HepG2 (cell line): ENCODE results near the gene SNAP47. TPM values are rescaled to one million over a fixed set of nuclear protein-coding genes. Genes with fewer than 3 reads are reported as not detected.

Experiments used
- CBX1 ChIP-seq: IDR thresholded peaks from one replicate; pipeline ENCODE4 v1.6.1; 2016; ENCODE audit warnings: antibody characterized with exemption, low read depth
- DMAP1 ChIP-seq: IDR thresholded peaks from 2 replicates; pipeline ENCODE4 v1.6.1; 2016
- FOXA1 ChIP-seq, 2 experiments: fragments of 450-650 bp in 1 of 2; sonication (generic) in 1 of 2; formaldehyde crosslinking in 1 of 2; IDR thresholded peaks; 2 replicates each; pipeline versions ENCODE4 v1.4.0 to v1.6.1; 2016 to 2020; ENCODE audit warnings: missing genetic modification reagents in 1 of 2
- HDAC1 ChIP-seq: sonication (generic); formaldehyde crosslinking; IDR thresholded peaks from 2 replicates; pipeline ENCODE4 v1.5.1; 2020; ENCODE audit warnings: mild to moderate bottlenecking, missing genetic modification reagents
- IRX3 ChIP-seq: sonication (generic); formaldehyde crosslinking; IDR thresholded peaks from 2 replicates; pipeline ENCODE4 v1.8.1; 2023; ENCODE audit warnings: mild to moderate bottlenecking, low read depth, missing genetic modification reagents, borderline replicate concordance
- JUND ChIP-seq: sonication (generic); formaldehyde crosslinking; IDR thresholded peaks from 2 replicates; pipeline ENCODE4 v1.8.0; 2022; ENCODE audit warnings: mild to moderate bottlenecking, missing genetic modification reagents
- KDM2A ChIP-seq: sonication (generic); formaldehyde crosslinking; IDR thresholded peaks from 2 replicates; pipeline ENCODE4 v1.4.0; 2020; ENCODE audit warnings: low read depth, missing genetic modification reagents, borderline replicate concordance
- LCORL ChIP-seq, 2 experiments: fragments of 450-650 bp in 1 of 2; sonication (generic) in 1 of 2; formaldehyde crosslinking in 1 of 2; IDR thresholded peaks; 2 replicates each; pipeline versions ENCODE4 v1.5.0 to v1.6.1; 2017 to 2020; ENCODE audit warnings: antibody characterized with exemption in 1 of 2, missing genetic modification reagents in 1 of 2
- MIER2 ChIP-seq: IDR thresholded peaks from 2 replicates; pipeline ENCODE4 v1.6.1; 2016; ENCODE audit warnings: missing biosample characterization, missing genetic modification reagents
- MLLT10 ChIP-seq: sonication (generic); formaldehyde crosslinking; IDR thresholded peaks from 2 replicates; pipeline ENCODE4 v1.4.0; 2020; ENCODE audit warnings: missing genetic modification reagents
- RBM39 ChIP-seq: fragments of 200-400 bp; formaldehyde crosslinking; IDR thresholded peaks from one replicate; pipeline ENCODE4 v1.6.1; 2018; ENCODE audit warnings: antibody characterized with exemption, mild to moderate bottlenecking, low read depth, low read length; ENCODE audit not compliant: poor library complexity, severe bottlenecking
- ZNF317 ChIP-seq: sonication (generic); formaldehyde crosslinking; IDR thresholded peaks from 2 replicates; pipeline ENCODE4 v1.5.0; 2020; ENCODE audit warnings: mild to moderate bottlenecking, missing genetic modification reagents
- ZNF354B ChIP-seq: sonication (generic); formaldehyde crosslinking; IDR thresholded peaks from 2 replicates; pipeline ENCODE4 v1.8.0; 2022; ENCODE audit warnings: mild to moderate bottlenecking, missing genetic modification reagents
- ZNF460 ChIP-seq: sonication (generic); formaldehyde crosslinking; IDR thresholded peaks from 2 replicates; pipeline ENCODE4 v1.5.1; 2020; ENCODE audit warnings: missing genetic modification reagents, mild to moderate bottlenecking, borderline replicate concordance
- ZNF556 ChIP-seq: sonication (generic); formaldehyde crosslinking; IDR thresholded peaks from 2 replicates; pipeline ENCODE4 v1.4.0; 2020; ENCODE audit warnings: mild to moderate bottlenecking, missing genetic modification reagents, borderline replicate concordance
- ZNF777 ChIP-seq: sonication (generic); formaldehyde crosslinking; IDR thresholded peaks from 2 replicates; pipeline ENCODE4 v1.4.0; 2020; ENCODE audit warnings: missing genetic modification reagents
- ZNF780A ChIP-seq: sonication (generic); formaldehyde crosslinking; IDR thresholded peaks from 2 replicates; pipeline ENCODE4 v1.8.0; 2022; ENCODE audit warnings: mild to moderate bottlenecking, missing genetic modification reagents, moderate library complexity
- polyA plus RNA-seq, 8 experiments: library from polyadenylated mRNA; depleted of rRNA in 3 of 8; stranded (reverse) in 7 of 8; unstranded in 1 of 8; fragments of >200 nt; fragmentation: Illumina TruSeq in 4 of 8; extraction: Trizol in 4 of 8; gene quantifications; 2 replicates each; pipeline versions ENCODE4 v1.2.1 to v1.2.3, GENCODE V29; 2011 to 2016; ENCODE audit warnings: low read depth in 4 of 8, missing spikeins in 1 of 8, mixed read lengths in 1 of 8; ENCODE audit not compliant: insufficient read depth in 1 of 8
- total RNA-seq, 5 experiments: library from RNA; depleted of rRNA; stranded (reverse); fragments of >200 nt; fragmentation: Illumina TruSeq; extraction: Trizol; gene quantifications; 2 replicates each; pipeline ENCODE4 v1.2.3, GENCODE V29; 2016; ENCODE audit warnings: low read depth in 1 of 5
- TF ChIP-seq, protein P1 (sequence below): sonication (generic); formaldehyde crosslinking; IDR thresholded peaks from 2 replicates; pipeline ENCODE4 v1.9.0; 2021; ENCODE audit warnings: missing genetic modification reagents, borderline replicate concordance
- TF ChIP-seq, protein P2 (sequence below): IDR thresholded peaks from 2 replicates; pipeline ENCODE4 v1.6.1; 2016
- TF ChIP-seq, protein P3 (sequence below): sonication (generic); formaldehyde crosslinking; IDR thresholded peaks from 2 replicates; pipeline ENCODE4 v1.5.1; 2020; ENCODE audit warnings: missing genetic modification reagents, mild to moderate bottlenecking, borderline replicate concordance
- TF ChIP-seq, protein P4 (sequence below): sonication (generic); formaldehyde crosslinking; IDR thresholded peaks from 2 replicates; pipeline ENCODE4 v1.4.0; 2020; ENCODE audit warnings: missing genetic modification reagents
- TF ChIP-seq, protein P5 (sequence below): IDR thresholded peaks from 2 replicates; pipeline ENCODE4 v1.6.1; 2018; ENCODE audit warnings: missing genetic modification reagents

Gene SNAP47
- total and polyA plus RNA-seq, 2 of the 13 experiments (the other 11 are each of a cell fraction or from before 2014, with no cell fraction given) = 13.6 to 25.1 TPM

DNA sequence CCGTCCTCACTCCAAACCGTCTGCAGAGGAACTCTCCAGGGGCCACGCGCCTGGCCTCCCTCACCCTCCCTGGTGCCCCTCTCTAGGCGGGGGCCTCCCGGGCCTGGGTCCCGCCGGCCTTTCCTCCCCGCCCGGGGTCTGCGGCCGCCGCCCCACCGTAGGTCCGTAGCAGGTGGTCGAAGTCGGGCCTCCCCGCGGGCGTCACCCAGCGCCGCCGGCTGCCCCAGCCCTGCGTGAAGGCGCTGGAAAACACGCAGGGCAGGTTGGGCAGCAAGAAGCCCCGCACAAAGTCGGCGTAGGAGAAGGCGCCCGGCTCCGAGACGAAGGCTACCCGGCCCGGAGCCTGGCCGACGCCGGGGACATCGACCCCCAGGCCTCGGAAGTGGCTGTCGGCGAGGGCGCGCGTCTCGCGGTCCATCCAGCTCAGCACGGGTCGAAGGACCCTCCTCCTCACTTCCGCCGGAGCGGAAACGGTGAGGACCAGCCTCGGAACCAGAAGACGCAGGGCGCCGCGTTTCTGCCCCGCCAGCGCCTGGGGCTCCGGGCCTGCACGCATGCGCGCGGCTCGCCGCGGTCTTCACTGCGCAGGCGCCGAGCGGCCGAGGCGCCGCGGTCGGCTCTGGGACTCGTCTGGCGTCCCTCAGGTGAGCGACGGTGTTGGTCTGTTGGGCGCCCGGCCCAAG, at the start of gene SNAP47, which contains the start of gene JMJD4 (continued):
- TF ChIP-seq HDAC1 (CRISPR knock-in tag) (peak; percentile 96), MLLT10 (CRISPR knock-in tag) (no peak), ZNF780A (no peak), IRX3 (CRISPR knock-in tag) (peak; percentile 94; the same call in 1 of the 2 replicates), ZNF777 (CRISPR knock-in tag) (peak; percentile 68), KDM2A (peak; percentile 94), DMAP1 (peak; percentile 93), MIER2 (CRISPR knock-in tag) (peak; percentile 77), LCORL (IDR thresholded peaks at IDR 0.05) (no peak), LCORL (CRISPR knock-in tag; IDR thresholded peaks at IDR 0.05) (peak; percentile 71), RBM39 (peak; percentile 92), FOXA1 (IDR thresholded peaks at IDR 0.05) (no peak), FOXA1 (CRISPR knock-in tag; IDR thresholded peaks at IDR 0.05) (peak; percentile 45; the same call in 1 of the 2 replicates), ZNF354B (CRISPR knock-in tag) (peak; percentile 95; the same call in 1 of the 2 replicates), ZNF317 (CRISPR knock-in tag) (no peak), ZNF460 (CRISPR knock-in tag) (peak; percentile 33; the same call in 1 of the 2 replicates), ZNF556 (CRISPR knock-in tag) (peak; percentile 92), CBX1 (no peak), JUND (CRISPR knock-in tag) (peak; percentile 60; the same call in 1 of the 2 replicates)
- TF ChIP-seq, protein P1, sequence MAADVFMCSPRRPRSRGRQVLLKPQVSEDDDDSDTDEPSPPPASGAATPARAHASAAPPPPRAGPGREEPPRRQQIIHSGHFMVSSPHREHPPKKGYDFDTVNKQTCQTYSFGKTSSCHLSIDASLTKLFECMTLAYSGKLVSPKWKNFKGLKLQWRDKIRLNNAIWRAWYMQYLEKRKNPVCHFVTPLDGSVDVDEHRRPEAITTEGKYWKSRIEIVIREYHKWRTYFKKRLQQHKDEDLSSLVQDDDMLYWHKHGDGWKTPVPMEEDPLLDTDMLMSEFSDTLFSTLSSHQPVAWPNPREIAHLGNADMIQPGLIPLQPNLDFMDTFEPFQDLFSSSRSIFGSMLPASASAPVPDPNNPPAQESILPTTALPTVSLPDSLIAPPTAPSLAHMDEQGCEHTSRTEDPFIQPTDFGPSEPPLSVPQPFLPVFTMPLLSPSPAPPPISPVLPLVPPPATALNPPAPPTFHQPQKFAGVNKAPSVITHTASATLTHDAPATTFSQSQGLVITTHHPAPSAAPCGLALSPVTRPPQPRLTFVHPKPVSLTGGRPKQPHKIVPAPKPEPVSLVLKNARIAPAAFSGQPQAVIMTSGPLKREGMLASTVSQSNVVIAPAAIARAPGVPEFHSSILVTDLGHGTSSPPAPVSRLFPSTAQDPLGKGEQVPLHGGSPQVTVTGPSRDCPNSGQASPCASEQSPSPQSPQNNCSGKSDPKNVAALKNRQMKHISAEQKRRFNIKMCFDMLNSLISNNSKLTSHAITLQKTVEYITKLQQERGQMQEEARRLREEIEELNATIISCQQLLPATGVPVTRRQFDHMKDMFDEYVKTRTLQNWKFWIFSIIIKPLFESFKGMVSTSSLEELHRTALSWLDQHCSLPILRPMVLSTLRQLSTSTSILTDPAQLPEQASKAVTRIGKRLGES (CRISPR knock-in tag) = peak; percentile 72; the same call in 1 of the 2 replicates
- TF ChIP-seq, protein P2, sequence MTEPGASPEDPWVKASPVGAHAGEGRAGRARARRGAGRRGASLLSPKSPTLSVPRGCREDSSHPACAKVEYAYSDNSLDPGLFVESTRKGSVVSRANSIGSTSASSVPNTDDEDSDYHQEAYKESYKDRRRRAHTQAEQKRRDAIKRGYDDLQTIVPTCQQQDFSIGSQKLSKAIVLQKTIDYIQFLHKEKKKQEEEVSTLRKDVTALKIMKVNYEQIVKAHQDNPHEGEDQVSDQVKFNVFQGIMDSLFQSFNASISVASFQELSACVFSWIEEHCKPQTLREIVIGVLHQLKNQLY (CRISPR knock-in tag) = peak; percentile 30; the same call in 1 of the 2 replicates
- TF ChIP-seq, protein P3, sequence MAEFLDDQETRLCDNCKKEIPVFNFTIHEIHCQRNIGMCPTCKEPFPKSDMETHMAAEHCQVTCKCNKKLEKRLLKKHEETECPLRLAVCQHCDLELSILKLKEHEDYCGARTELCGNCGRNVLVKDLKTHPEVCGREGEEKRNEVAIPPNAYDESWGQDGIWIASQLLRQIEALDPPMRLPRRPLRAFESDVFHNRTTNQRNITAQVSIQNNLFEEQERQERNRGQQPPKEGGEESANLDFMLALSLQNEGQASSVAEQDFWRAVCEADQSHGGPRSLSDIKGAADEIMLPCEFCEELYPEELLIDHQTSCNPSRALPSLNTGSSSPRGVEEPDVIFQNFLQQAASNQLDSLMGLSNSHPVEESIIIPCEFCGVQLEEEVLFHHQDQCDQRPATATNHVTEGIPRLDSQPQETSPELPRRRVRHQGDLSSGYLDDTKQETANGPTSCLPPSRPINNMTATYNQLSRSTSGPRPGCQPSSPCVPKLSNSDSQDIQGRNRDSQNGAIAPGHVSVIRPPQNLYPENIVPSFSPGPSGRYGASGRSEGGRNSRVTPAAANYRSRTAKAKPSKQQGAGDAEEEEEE (CRISPR knock-in tag) = no peak
- TF ChIP-seq, protein P4, sequence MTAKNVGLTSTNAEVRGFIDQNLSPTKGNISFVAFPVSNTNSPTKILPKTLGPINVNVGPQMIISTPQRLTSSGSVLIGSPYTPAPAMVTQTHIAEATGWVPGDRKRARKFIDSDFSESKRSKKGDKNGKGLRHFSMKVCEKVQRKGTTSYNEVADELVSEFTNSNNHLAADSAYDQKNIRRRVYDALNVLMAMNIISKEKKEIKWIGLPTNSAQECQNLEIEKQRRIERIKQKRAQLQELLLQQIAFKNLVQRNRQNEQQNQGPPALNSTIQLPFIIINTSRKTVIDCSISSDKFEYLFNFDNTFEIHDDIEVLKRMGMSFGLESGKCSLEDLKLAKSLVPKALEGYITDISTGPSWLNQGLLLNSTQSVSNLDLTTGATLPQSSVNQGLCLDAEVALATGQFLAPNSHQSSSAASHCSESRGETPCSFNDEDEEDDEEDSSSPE = peak; percentile 93
- TF ChIP-seq, protein P5, sequence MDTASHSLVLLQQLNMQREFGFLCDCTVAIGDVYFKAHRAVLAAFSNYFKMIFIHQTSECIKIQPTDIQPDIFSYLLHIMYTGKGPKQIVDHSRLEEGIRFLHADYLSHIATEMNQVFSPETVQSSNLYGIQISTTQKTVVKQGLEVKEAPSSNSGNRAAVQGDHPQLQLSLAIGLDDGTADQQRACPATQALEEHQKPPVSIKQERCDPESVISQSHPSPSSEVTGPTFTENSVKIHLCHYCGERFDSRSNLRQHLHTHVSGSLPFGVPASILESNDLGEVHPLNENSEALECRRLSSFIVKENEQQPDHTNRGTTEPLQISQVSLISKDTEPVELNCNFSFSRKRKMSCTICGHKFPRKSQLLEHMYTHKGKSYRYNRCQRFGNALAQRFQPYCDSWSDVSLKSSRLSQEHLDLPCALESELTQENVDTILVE (CRISPR knock-in tag) = peak; percentile 95
